ENCODE results near the gene RASL12. TPM values are rescaled to one million over a fixed set of nuclear protein-coding genes. Genes with fewer than 3 reads are reported as not detected.
"Not testable (repeated sequence)": the region's sequence is repeated elsewhere in the genome, so short reads cannot be mapped to it uniquely, and the experiment has no call there.

RASL12 gene
- total RNA-seq, 1 experiment from 2014 or later: 0.67 TPM

DNA sequence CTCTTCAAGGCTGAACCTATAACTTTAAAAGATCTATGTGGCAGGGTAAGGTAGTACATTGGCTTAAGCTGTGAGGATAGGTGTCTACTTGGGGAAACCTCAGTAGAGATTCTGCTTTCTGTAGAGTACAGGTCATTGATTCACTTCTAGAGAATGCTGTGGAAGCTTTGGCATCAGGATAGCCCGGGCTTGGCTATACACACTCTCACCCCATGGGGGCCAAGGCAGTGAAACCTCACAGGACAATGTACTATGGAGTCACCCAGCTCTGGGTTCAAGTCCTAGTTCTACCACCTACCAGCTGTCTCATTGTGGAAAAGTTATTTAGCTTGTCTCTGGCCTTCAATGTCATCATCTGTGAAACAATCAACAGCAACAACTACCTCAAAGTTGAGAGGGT, 47.4 kb downstream of the RASL12 start:
- Histone ChIP-seq H3K4me1 (ENCODE audit: control insufficient read depth, insufficient read depth, low read length) (no peaks in the 10 kb centered on the region), H3K9me3 (ENCODE audit: control insufficient read depth, insufficient read depth, low read depth, low read length) (no peaks in the 10 kb centered on the region), H3K36me3 (ENCODE audit: control insufficient read depth, insufficient read depth, low read length) (no peaks in the 10 kb centered on the region; the same call in 1 of the 2 replicates), H3K27ac (ENCODE audit: low read length) (no peak overlapping the region), H3K4me3 (ENCODE audit: low read depth in 2 of 2, low read length in 2 of 2) (no peak overlapping the region), H3K27me3 (ENCODE audit: control insufficient read depth, insufficient read depth, low read length) (no peaks in the 10 kb centered on the region)
- CTCF ChIA-PET: no interaction called here
- intact Hi-C loops (cut with micrococcal nuclease; ENCODE audit: unreplicated experiment) (no loop called here), in situ Hi-C loops (cut with HindIII; ENCODE audit: low pct_unique_long_range_greater_than_20kb, low sequenced_read_pairs) (no loop called here)
- TF ChIP-seq, protein P1, sequence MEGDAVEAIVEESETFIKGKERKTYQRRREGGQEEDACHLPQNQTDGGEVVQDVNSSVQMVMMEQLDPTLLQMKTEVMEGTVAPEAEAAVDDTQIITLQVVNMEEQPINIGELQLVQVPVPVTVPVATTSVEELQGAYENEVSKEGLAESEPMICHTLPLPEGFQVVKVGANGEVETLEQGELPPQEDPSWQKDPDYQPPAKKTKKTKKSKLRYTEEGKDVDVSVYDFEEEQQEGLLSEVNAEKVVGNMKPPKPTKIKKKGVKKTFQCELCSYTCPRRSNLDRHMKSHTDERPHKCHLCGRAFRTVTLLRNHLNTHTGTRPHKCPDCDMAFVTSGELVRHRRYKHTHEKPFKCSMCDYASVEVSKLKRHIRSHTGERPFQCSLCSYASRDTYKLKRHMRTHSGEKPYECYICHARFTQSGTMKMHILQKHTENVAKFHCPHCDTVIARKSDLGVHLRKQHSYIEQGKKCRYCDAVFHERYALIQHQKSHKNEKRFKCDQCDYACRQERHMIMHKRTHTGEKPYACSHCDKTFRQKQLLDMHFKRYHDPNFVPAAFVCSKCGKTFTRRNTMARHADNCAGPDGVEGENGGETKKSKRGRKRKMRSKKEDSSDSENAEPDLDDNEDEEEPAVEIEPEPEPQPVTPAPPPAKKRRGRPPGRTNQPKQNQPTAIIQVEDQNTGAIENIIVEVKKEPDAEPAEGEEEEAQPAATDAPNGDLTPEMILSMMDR (IDR thresholded peaks at IDR 0.05): no peak
- TF ChIP-seq, protein P2, sequence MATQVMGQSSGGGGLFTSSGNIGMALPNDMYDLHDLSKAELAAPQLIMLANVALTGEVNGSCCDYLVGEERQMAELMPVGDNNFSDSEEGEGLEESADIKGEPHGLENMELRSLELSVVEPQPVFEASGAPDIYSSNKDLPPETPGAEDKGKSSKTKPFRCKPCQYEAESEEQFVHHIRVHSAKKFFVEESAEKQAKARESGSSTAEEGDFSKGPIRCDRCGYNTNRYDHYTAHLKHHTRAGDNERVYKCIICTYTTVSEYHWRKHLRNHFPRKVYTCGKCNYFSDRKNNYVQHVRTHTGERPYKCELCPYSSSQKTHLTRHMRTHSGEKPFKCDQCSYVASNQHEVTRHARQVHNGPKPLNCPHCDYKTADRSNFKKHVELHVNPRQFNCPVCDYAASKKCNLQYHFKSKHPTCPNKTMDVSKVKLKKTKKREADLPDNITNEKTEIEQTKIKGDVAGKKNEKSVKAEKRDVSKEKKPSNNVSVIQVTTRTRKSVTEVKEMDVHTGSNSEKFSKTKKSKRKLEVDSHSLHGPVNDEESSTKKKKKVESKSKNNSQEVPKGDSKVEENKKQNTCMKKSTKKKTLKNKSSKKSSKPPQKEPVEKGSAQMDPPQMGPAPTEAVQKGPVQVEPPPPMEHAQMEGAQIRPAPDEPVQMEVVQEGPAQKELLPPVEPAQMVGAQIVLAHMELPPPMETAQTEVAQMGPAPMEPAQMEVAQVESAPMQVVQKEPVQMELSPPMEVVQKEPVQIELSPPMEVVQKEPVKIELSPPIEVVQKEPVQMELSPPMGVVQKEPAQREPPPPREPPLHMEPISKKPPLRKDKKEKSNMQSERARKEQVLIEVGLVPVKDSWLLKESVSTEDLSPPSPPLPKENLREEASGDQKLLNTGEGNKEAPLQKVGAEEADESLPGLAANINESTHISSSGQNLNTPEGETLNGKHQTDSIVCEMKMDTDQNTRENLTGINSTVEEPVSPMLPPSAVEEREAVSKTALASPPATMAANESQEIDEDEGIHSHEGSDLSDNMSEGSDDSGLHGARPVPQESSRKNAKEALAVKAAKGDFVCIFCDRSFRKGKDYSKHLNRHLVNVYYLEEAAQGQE (IDR thresholded peaks at IDR 0.05; ENCODE audit: insufficient read depth in 1 of 2, low read depth in 2 of 2, low read length in 1 of 2): no peak
- no peak for TF ChIP-seq SIN3A (IDR thresholded peaks at IDR 0.05; ENCODE audit: borderline replicate concordance, insufficient read depth, low read depth, low read length)
- no peak for TF ChIP-seq TCF7L2 (IDR thresholded peaks at IDR 0.05; ENCODE audit: low read depth, low read length)
- TF ChIP-seq POLR2AphosphoS5 (IDR thresholded peaks at IDR 0.05; ENCODE audit: low read depth, low read length): no peak
- no TSS peak for BruUV-seq (replicated peaks)
- DNase-seq (ENCODE audit: low read depth, low spot score) (no peak), ATAC-seq (no peak)
- POLR2A ChIA-PET: interaction anchor here (0.5 kb wide), 2 partner anchors 80 to 384 kb away, joined by 3 to 8 read pairs; no protein-coding TSS in a partner anchor

DNA sequence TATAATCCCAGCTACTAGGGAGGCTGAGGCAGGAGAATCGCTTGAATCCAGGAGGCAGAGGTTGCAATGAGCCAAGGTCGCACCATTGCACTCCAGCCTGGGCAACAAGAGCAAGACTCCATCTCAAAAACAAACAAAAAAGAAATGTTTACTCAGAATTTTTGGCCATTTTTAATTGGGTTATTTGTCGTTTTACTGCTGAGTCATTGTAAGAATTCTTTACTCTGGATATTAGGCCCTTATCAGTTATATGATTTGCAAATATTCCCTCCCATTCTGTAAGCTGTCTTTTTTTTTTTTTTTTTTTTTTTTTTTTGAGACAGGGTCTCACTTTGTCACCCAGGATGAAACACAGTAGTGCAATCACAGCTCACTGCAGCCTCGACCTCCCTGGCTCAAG, 56.6 kb downstream of the RASL12 start:
- BruUV-seq (replicated peaks); intact Hi-C loops (cut with micrococcal nuclease; ENCODE audit: unreplicated experiment): not testable (repeated sequence)
- CTCF ChIA-PET: interaction anchor here (0.6 kb wide), 1 partner anchor 15 kb away, joined by 4 read pairs; no protein-coding TSS in a partner anchor

DNA sequence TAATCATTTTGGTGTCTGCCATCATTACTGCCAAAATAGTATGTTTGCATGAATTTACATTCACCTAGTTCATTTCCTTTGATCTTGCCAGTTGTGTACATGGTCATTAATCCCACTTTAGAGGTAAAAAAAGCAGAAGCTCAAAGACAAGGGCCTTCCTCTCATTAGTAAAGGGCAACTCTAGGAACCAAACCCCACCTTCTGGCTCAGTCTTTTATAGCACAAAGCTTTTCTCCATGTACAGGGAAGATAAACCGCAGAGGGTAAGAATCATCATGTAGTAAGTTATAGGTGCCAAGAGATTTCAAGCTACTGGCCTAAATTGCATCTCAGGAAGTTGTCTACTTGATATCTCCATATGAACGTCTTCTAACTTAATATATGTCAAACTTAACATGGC, 58.8 kb downstream of the RASL12 start:
- Histone ChIP-seq H3K4me1 (ENCODE audit: control insufficient read depth, insufficient read depth, low read length) (no peaks in the 10 kb centered on the region), H3K9me3 (ENCODE audit: control insufficient read depth, insufficient read depth, low read depth, low read length) (peaks cover 2% of the 10 kb centered on the region; the same call in 1 of the 2 replicates), H3K4me3 (ENCODE audit: low read depth in 2 of 2, low read length in 2 of 2) (no peak overlapping the region), H3K27ac (ENCODE audit: low read length) (no peak overlapping the region), H3K27me3 (ENCODE audit: control insufficient read depth, insufficient read depth, low read length) (no peaks in the 10 kb centered on the region), H3K36me3 (ENCODE audit: control insufficient read depth, insufficient read depth, low read length) (no peaks in the 10 kb centered on the region)
- DNase-seq (ENCODE audit: low read depth, low spot score) (no peak), ATAC-seq (no peak)
- BruUV-seq (replicated peaks): no TSS peak
- no peak for TF ChIP-seq SIN3A (IDR thresholded peaks at IDR 0.05; ENCODE audit: borderline replicate concordance, insufficient read depth, low read depth, low read length)
- 0 out of 2 replicates have a peak, but pooled peaks have one; percentile 25 for TF ChIP-seq TCF7L2 (IDR thresholded peaks at IDR 0.05; ENCODE audit: low read depth, low read length)
- TF ChIP-seq, protein P1 (IDR thresholded peaks at IDR 0.05): no peak; the same call in 1 of the 2 replicates
- TF ChIP-seq, protein P2 (IDR thresholded peaks at IDR 0.05; ENCODE audit: insufficient read depth in 1 of 2, low read depth in 2 of 2, low read length in 1 of 2): no peak
- TF ChIP-seq POLR2AphosphoS5 (IDR thresholded peaks at IDR 0.05; ENCODE audit: low read depth, low read length): no peak
- CTCF ChIA-PET: no interaction called here
- in situ Hi-C loops (cut with HindIII; ENCODE audit: low pct_unique_long_range_greater_than_20kb, low sequenced_read_pairs) (no loop called here), intact Hi-C loops (cut with micrococcal nuclease; ENCODE audit: unreplicated experiment) (no loop called here)
- POLR2A ChIA-PET: interaction anchor here (0.6 kb wide), 1 partner anchor 123 kb away, joined by 3 read pairs; no protein-coding TSS in a partner anchor

More for the DNA sequence above, 56.6 kb downstream of the RASL12 start:
- H3K36me3 ChIP-seq (ENCODE audit: control insufficient read depth, insufficient read depth, low read length); H3K27ac ChIP-seq (ENCODE audit: low read length); ATAC-seq; H3K27me3 ChIP-seq (ENCODE audit: control insufficient read depth, insufficient read depth, low read length); H3K4me3 ChIP-seq (ENCODE audit: low read depth in 2 of 2, low read length in 2 of 2); in situ Hi-C loops (cut with HindIII; ENCODE audit: low pct_unique_long_range_greater_than_20kb, low sequenced_read_pairs); DNase-seq (ENCODE audit: low read depth, low spot score); H3K4me1 ChIP-seq (ENCODE audit: control insufficient read depth, insufficient read depth, low read length); H3K9me3 ChIP-seq (ENCODE audit: control insufficient read depth, insufficient read depth, low read depth, low read length): not testable (repeated sequence)
- POLR2A ChIA-PET: interaction anchor here (0.6 to 0.7 kb wide), 3 partner anchors 72 to 200 kb away, joined by 7 to 14 read pairs (median 8); no protein-coding TSS in a partner anchor

All from Panc1 (cell line).